ENCODE measurements around the gene CACNB2. TPM values are rescaled to one million over a fixed set of nuclear protein-coding genes. Genes with fewer than 3 reads are reported as not detected.

The CACNB2 gene
- total RNA-seq, 2 donors from 2014 or later, result 19.0 to 20.6 TPM

DNA sequence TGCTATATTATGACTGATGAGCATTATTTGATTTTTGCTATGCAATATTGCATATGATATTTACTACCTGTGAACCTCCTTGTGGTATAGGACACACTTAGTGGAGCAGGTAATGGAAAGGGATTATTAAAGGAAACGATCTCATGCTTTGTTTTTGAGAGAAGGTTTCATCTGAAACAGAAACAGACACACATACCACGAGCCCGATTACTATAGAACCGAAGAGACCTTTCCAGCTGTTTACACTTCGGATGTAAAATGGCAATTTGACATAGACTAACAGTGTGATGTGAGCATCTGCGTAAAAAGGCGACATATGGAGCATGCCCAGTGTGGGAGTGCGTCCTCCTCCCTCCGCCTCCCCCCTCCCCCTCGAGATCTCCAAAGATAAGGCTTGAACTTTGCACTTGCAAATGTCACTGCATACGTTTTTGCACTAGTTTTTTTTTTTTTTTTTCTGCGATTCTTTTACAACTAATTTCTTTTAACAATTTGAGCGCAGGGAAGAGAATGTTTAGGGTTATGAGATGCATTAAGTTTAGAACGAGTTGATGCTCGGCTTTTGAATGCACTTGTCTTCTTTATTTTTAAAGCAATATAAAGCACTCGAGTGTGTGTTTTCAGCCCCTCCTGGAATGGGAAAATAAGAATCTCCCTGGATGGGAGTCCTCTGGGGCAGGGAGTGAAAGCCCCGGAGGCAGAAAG, 260.1 kb downstream of the CACNB2 start:
- H3K36me3 ChIP-seq, result no peaks in the 10 kb centered on the region
- no peaks in the 10 kb centered on the region for H3K27me3 ChIP-seq
- no peaks in the 10 kb centered on the region for H3K9me3 ChIP-seq
- DNase-seq (ENCODE audit: low spot score), result no peak
- H3K27ac ChIP-seq, result peak overlapping the region in 1 of 2 donors; percentile 12
- TF ChIP-seq CTCF (IDR thresholded peaks at IDR 0.05), result no peak
- H3K4me3 ChIP-seq, result no peak overlapping the region
- H3K4me1 ChIP-seq, result peaks cover 0 to 12% of the 10 kb centered on the region in 2 donors

GRCh38 chr10:18400906-18401245, 260.7 kb downstream of the CACNB2 start:
- Histone ChIP-seq H3K36me3 (no peaks in the 10 kb centered on the region), H3K27ac (peak overlapping the region in 1 of 2 donors; percentile 12), H3K27me3 (no peaks in the 10 kb centered on the region), H3K4me3 (no peak overlapping the region), H3K4me1 (peaks cover 0 to 12% of the 10 kb centered on the region in 2 donors), H3K9me3 (no peaks in the 10 kb centered on the region)
- TF ChIP-seq CTCF (IDR thresholded peaks at IDR 0.05), result no peak
- no peak for DNase-seq (ENCODE audit: low spot score)

DNA sequence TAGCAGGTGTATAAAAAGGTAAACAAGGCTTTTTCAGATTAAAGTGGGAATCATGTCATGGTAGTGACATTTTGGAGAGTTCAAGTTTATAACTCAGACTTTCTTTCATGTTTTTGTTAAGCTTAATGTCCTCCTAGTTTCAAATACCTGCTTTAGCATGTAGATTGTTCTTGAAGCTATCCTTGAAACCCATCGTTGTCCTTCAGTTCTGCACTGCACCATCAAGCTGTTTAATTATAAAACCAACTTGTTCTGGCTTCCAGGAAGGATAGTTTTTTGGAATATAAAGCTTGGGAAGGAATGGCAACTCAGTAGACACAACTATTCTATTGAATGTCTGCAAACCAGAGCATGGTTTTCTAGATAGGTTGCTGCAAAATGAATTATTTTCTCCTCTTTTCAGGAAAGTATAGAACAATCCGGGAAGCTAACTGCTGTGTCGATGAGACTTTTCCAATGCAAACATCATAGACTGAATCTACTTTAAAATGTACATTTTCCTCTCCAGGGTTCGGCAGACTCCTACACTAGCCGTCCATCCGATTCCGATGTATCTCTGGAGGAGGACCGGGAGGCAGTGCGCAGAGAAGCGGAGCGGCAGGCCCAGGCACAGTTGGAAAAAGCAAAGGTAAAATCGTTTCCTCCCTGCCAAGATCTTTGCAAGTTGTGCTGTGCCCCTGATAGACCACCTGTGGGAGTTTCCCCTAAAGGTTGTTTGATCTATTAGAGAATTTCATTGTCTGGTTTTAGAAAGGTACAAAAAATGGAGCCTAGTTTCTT, 261.4 kb downstream of the CACNB2 start:
- H3K27ac ChIP-seq, result peak overlapping the region in 1 of 2 donors; percentile 8
- H3K4me1 ChIP-seq, result peaks cover 0 to 12% of the 10 kb centered on the region in 2 donors
- no peak for DNase-seq (ENCODE audit: low spot score)

DNA sequence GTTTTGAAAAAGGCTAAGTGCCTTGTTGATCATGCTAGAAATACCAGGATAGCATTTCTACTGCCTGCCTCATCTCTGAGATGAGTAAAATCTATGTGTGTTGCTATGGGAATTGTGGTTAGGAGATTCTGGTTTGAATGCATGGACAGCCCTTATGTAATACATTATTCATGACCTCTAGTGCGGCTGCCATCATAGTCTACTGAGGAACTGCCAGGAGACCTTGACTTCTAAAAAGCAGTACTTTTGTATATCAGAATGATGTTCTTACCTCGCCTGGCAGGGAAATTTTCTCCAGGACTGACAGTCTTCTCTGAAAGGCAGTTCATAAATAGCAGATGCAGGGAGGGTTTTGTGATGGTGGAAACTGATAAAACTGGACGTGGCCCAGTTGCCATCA, 262.6 kb downstream of the CACNB2 start:
- no peak overlapping the region for H3K4me3 ChIP-seq
- no peaks in the 10 kb centered on the region for H3K36me3 ChIP-seq
- no peak for TF ChIP-seq CTCF (IDR thresholded peaks at IDR 0.05)
- no peak overlapping the region for H3K27ac ChIP-seq
- no peak for DNase-seq (ENCODE audit: low spot score)
- H3K27me3 ChIP-seq, result no peaks in the 10 kb centered on the region
- no peaks in the 10 kb centered on the region for H3K9me3 ChIP-seq
- H3K4me1 ChIP-seq, result peaks cover 0 to 12% of the 10 kb centered on the region in 2 donors

More for the DNA sequence above, 261.4 kb downstream of the CACNB2 start:
- Histone ChIP-seq H3K27me3 (no peaks in the 10 kb centered on the region), H3K36me3 (no peaks in the 10 kb centered on the region), H3K9me3 (no peaks in the 10 kb centered on the region), H3K4me3 (no peak overlapping the region)
- TF ChIP-seq CTCF (IDR thresholded peaks at IDR 0.05), result no peak

GRCh38 chr10:18404530-18404929, 264.3 kb downstream of the CACNB2 start:
- H3K4me3 ChIP-seq, result no peak overlapping the region
- TF ChIP-seq CTCF (IDR thresholded peaks at IDR 0.05), result no peak
- peaks cover 0 to 12% of the 10 kb centered on the region in 2 donors for H3K4me1 ChIP-seq
- no peaks in the 10 kb centered on the region for H3K9me3 ChIP-seq
- no peaks in the 10 kb centered on the region for H3K36me3 ChIP-seq
- no peak overlapping the region for H3K27ac ChIP-seq
- no peaks in the 10 kb centered on the region for H3K27me3 ChIP-seq
- no peak for DNase-seq (ENCODE audit: low spot score)
